Dedifferentiated amniotic fluid mesenchymal stem cell (primary cell): ENCODE measurements around the gene ZNF789.
A peak's percentile ranks its signal among the peaks of the same experiment; 100 is the strongest.
"Not testable (repeated sequence)": the region's sequence is repeated elsewhere in the genome, so short reads cannot be mapped to it uniquely, and the experiment has no call there.

Source experiments
- DNase-seq: peaks from one replicate; pipeline ENCODE4 v3.0.0-alpha.2; 2016; ENCODE audit errors: extremely low spot score

ZNF789 gene

DNA sequence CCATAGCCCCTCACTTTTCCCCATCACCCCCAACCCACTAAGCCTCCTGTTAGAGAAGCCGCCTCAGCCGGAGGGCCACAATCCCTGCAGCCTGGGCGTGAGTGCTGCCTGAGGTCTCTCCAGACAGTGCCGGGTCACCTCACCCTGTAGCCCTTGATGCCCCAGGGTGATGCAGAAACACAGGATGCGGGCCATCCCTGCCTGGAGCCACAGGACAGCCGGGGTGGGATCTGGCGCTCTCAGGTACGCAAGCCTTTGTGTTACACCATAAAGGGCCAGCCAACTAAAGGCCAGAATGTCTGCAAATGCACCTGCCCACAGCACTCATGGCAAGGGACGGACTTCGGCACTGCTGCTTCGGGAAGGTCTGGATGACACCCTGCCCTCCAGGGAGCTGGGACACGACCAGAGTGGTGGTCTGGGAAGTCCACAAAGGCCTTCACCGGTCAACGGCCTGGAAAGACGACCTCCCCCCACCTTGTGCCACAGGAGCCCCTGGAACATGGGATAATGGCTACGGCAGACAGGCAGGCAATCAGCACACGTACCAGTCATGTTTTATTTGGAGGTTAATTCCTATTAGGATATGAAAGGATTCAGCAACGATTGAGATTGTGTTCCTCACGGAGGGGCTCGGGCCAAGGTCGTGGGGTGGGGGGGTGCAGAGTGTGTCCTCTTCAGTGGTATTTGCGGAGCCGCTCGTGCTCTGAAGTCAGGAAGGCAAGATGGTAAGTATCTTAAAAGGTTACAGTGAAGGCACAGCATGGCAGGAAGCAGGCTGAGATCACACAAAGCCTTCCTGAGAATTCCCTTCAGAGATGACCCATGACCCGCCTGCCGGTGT, 14.8 kb upstream of the ZNF789 start:
- no peak for DNase-seq

DNA sequence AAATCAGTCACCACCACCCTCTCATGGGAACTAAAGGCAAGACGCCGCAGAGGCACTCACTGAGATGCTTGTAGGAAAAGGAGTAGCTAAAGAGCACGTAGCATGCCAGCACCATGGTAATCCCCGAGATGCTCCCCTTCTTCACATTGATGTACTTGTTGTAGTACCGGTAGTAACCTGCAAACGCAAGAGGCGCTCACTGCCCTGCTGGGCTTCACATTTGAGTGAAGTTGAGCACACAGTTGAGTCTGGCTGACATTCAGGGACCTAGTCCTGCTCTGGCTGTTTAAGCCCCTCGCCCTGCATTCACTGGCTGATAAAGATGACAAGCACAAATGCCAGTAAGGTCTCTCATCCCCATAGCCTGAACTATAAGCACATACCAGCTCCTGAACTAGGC, 13.6 kb upstream of the ZNF789 start:
- DNase-seq = no peak

- DNase-seq = no peak
These were observed 12.0 kb upstream of the ZNF789 start for GRCh38 chr7:99460651-99461050.

- DNase-seq = no peak
These were observed 11.5 kb upstream of the ZNF789 start for GRCh38 chr7:99461221-99461620.

GRCh38 chr7:99465421-99465768, 7.3 kb upstream of the ZNF789 start:
- DNase-seq = no peak

DNA sequence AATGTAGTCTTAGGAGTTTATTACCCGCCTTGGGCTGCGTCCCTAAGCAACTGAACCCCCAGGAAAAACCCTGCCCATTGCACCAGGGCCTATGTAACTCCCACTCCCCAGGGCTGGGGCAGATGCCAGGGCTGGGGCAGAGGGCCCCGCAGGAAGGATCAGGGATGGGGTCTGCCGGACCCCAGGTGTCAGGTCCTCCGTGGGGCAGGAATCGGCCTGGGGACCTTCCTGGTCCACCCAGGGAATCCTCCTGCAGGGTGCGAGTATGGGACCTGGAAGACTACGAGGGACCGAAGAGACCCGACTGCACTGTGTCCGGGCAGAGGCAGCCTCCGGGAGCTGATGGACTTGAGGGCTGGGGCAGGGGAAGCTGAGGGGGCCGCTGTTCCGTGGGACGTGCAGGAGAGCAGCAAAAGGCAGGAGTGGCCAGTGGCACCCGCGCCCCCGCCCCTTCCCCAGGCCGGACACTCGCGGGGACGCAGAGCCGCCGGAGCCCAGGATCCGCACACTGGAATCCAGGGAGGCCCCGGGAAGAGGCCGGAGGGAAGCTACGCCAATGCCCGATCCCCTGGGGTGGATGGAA, 4.3 kb upstream of the ZNF789 start:
- DNase-seq = no peak

DNA sequence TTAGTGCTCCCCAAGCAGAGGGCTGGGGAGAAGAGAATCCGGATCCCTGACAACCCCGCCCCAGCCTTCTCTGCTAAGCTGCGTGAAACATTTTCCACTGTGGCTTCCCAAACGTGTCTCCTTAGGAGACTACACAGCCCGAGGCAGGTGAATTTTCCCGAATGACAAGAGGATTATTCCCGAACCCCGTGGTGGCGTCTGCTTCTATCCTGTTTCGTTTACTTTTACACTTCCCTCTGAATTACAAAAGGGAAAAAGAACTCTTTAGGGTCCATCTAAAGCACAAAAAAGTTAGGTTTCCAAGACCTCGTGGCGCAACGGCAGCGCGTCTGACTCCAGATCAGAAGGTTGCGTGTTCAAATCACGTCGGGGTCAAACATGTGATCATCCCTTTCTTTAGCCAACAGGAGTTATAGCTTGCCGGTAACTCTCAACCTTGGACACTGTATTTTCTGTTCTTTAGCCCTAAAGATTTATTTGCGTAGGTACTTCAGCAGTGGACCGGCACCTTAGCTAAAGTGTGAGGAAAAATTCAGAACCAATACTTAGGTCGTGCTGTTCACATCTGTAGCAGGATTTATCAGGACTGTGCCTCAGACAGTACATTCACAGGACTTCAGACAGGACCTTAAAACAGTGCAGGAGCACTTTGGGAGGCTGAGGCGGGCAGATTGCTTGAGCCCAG, 3.2 kb upstream of the ZNF789 start:
- no peak for DNase-seq

GRCh38 chr7:99473315-99473596, 566 bp downstream of the ZNF789 start:
- peak; percentile 50 for DNase-seq

DNA sequence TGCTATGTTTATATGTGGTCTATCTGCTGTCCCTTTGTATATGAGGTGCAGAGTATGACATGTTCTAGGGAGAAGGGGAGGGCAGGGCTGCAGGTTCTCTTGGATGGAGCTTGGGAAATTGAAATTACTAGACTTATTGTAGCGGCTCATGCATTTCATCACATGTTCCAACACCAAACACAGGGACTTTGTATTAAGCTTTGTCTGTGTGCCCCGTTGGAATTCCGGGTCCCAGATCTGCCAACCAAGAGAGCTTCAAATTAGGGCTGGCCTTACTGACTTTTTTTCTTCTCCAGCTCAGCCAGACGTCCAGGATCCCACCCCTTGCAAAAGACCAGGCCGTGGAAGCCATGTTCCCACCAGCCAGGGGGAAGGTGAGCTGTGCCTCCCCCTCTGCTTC, 3.4 kb downstream of the ZNF789 start:
- DNase-seq = no peak

DNA sequence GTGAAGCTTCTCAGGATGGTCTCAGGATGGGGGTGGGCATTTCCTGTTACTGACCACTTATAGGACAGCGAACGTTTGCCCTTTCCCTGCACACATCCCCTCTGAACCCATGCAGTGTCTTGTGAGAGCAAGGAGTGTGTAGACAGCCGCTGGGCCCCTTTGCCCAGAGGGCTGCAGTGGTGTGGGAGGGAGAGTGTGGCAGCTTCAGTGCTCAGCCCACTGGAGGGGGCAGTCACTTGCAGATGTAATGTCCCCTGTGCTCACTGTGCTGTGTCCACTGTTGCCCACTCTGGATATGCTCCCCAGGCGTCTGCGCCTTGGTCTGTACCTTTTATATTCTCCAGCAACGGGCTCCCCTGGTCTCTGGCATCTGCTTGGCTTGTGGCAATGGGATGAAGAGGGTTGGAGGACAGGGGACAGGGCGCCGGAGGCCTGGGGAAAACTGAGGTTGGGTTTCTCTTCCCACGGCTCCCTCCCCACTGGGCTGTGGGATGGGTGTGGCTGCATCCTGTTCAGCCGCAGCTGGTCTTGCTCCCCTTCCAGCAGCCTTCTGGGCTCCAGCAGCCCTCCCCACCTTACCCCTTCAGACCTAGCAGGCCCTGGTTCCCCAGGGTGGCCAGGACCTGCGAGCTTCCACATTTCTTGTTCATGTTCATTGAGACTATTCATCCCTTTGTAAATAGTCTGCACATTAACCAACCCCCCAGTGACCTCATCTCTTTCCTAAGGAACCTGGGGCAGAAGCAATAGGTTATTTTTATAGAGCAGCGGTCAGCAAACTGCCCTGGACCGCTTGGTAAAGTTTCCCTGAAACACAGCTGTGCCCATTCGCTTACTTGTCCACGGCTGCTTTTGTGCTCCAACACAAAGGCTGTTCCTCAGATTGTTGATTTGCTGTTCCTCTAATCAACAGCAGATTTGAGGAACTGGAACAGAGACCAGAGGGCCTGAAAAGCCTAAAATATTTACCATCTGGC, 6.1 kb downstream of the ZNF789 start:
- no peak for DNase-seq

DNA sequence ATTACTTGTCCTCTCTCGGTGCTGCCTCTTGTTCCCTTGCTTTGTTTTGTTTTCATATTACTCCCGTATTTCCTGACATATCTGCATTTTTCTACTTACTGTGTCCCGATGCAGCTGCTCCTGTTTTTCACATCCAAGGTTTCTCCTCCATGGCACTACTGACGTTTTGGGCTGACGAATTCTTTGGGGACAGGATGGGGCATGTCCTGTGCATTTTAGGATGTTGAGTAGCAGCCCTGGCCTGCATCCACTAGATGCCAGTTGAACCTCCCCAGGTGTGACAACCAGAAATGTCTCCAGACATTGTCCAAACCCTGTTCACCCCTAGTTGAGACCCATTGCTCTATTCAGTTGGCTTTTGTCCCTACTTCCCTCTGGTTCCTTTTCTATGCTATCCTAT, 12.4 kb downstream of the ZNF789 start:
- no peak for DNase-seq

- no peak for DNase-seq
These were observed 16.5 kb downstream of the ZNF789 start for GRCh38 chr7:99489235-99489634.

GRCh38 chr7:99490878-99491277, 18.2 kb downstream of the ZNF789 start:
- DNase-seq = no peak

DNA sequence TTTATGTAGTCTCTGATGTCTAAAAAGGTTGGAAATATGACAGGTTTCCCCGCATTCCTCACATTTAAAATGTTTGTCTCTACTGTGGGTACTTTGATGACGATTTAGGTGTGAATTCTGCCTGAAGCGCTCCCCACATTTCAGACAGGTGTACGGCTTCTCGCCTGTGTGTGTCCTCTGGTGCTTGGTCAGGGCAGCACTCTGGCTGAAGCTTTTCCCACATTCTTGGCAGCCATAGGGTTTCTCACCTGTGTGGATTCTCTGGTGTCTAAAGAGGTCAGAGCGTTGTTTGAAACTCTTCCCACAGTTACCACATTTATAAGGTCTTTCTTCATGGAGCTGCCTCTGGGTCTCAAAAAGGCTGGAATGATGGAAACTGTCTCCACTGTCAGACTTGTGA, 21.1 kb downstream of the ZNF789 start:
- DNase-seq = no peak

DNA sequence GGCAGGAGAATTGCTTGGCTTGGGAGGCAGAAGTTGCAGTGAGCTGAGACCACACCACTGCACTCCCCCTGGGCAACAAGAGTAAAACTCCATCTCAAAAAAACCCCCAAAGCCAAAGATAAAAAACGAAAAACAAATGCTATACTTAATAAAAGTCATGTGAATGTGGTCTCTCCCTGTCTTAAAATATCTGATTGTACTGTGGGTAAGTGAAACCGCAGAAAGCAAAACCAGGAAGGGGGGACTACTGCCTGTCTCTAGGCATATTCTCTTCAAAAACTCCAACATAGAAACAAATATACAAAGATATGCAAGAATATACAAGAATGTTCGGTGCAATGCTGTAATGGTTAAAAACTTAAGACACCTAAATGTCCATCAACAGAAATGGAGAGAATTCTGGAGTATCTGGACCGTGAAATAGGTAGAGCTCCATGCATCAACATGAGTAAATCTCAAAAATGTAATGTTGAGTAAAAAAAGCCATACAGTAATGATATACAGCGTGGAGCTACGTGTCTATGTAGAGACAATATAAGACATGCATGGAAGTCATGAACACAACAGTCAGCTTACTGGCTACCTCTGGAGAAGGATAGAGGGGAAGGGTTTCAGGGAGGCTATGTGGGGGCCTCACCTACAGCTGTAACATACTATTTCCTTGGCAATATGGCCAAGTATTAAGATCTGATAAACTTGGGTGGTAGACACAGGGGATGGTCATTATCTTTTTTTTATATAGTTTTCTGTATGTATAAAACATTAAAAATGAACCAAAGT, 25.3 kb downstream of the ZNF789 start:
- no peak for DNase-seq

- DNase-seq = no peak
These were observed 25.9 kb downstream of the ZNF789 start for GRCh38 chr7:99498546-99498944.

- no peak for DNase-seq
These were observed 26.7 kb downstream of the ZNF789 start for GRCh38 chr7:99499371-99499720.

GRCh38 chr7:99499721-99500636, 27.3 kb downstream of the ZNF789 start, which contains the start of gene ZNF394:
Gene ZNF394, minus strand, starts transcription at chr7:99500281. Its CDS starts 188 bp downstream, at chr7:99500093.
- peak; percentile 91 for DNase-seq

DNA sequence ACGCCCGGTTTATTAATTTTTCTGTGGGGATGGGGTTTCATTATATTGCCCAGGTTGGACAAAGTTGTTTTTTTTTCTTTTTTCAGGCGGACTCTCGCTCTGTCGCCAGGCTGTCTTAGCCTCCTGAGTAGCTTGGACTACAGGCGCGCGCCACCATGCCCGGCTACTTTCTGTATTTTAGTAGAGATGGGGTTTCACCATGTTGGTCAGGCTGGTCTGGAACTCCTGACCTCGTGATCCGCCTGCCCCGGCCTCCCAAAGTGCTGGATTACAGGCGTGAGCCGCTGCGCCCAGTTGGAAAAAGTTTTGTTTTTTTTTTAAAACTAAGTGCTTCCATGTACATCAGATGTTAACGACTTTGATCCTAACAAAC, 27.9 kb downstream of the ZNF789 start:
- no peak for DNase-seq

- DNase-seq = not testable (repeated sequence)
These were observed 28.5 kb downstream of the ZNF789 start for GRCh38 chr7:99501236-99501635.
